ENCODE data around the gene CHD2.

Gene CHD2

GRCh38 chr15:92907896-92908712, 8.0 kb downstream of the CHD2 start:
- no peaks in the 10 kb centered on the region for H3K27me3 ChIP-seq (ENCODE audit: insufficient read depth, insufficient read length)
- H3K4me1 ChIP-seq (ENCODE audit: insufficient read depth, insufficient read length): no peaks in the 10 kb centered on the region
- no peak overlapping the region for H3K4me3 ChIP-seq (ENCODE audit: insufficient read length, low read depth)
- no peak overlapping the region for H3K9ac ChIP-seq (ENCODE audit: insufficient read length, low read depth)
- H3K9me3 ChIP-seq (ENCODE audit: insufficient read depth, low read length): no peaks in the 10 kb centered on the region
- peaks cover 20% of the 10 kb centered on the region for H3K36me3 ChIP-seq (ENCODE audit: insufficient read depth, insufficient read length, low read length)
- no peak for DNase-seq (ENCODE audit: low read depth, low spot score)
- no peak for TF ChIP-seq SUZ12 (IDR thresholded peaks at IDR 0.05; ENCODE audit: extremely low read depth, insufficient read depth, insufficient read length)
- no peak for TF ChIP-seq YY1 (IDR thresholded peaks at IDR 0.05; ENCODE audit: insufficient read depth, insufficient read length)
- TF ChIP-seq ZNF274 (IDR thresholded peaks at IDR 0.05; ENCODE audit: low read depth, low read length): no peak

- H3K36me3 ChIP-seq (ENCODE audit: insufficient read depth, insufficient read length, low read length): peaks cover 19% of the 10 kb centered on the region
- TF ChIP-seq ZNF274 (IDR thresholded peaks at IDR 0.05; ENCODE audit: low read depth, low read length): no peak
- no peak for TF ChIP-seq SUZ12 (IDR thresholded peaks at IDR 0.05; ENCODE audit: extremely low read depth, insufficient read depth, insufficient read length)
- no peak for TF ChIP-seq YY1 (IDR thresholded peaks at IDR 0.05; ENCODE audit: insufficient read depth, insufficient read length)
- DNase-seq (ENCODE audit: low read depth, low spot score): no peak
- H3K4me1 ChIP-seq (ENCODE audit: insufficient read depth, insufficient read length): no peaks in the 10 kb centered on the region
- H3K9ac ChIP-seq (ENCODE audit: insufficient read length, low read depth): no peak overlapping the region
- no peaks in the 10 kb centered on the region for H3K9me3 ChIP-seq (ENCODE audit: insufficient read depth, low read length)
- no peak overlapping the region for H3K4me3 ChIP-seq (ENCODE audit: insufficient read length, low read depth)
- no peaks in the 10 kb centered on the region for H3K27me3 ChIP-seq (ENCODE audit: insufficient read depth, insufficient read length)
These were observed 8.6 kb downstream of the CHD2 start for GRCh38 chr15:92908713-92909057.

GRCh38 chr15:92909136-92909781, 9.1 kb downstream of the CHD2 start:
- Histone ChIP-seq H3K9me3 (ENCODE audit: insufficient read depth, low read length) (no peaks in the 10 kb centered on the region), H3K36me3 (ENCODE audit: insufficient read depth, insufficient read length, low read length) (peaks cover 19% of the 10 kb centered on the region), H3K4me1 (ENCODE audit: insufficient read depth, insufficient read length) (no peaks in the 10 kb centered on the region), H3K4me3 (ENCODE audit: insufficient read length, low read depth) (no peak overlapping the region), H3K27me3 (ENCODE audit: insufficient read depth, insufficient read length) (no peaks in the 10 kb centered on the region), H3K9ac (ENCODE audit: insufficient read length, low read depth) (no peak overlapping the region)
- TF ChIP-seq YY1 (IDR thresholded peaks at IDR 0.05; ENCODE audit: insufficient read depth, insufficient read length): no peak
- TF ChIP-seq SUZ12 (IDR thresholded peaks at IDR 0.05; ENCODE audit: extremely low read depth, insufficient read depth, insufficient read length): no peak
- no peak for DNase-seq (ENCODE audit: low read depth, low spot score)

- no peak for DNase-seq (ENCODE audit: low read depth, low spot score)
- TF ChIP-seq YY1 (IDR thresholded peaks at IDR 0.05; ENCODE audit: insufficient read depth, insufficient read length): no peak
- no peak for TF ChIP-seq ZNF274 (IDR thresholded peaks at IDR 0.05; ENCODE audit: low read depth, low read length)
- no peak for TF ChIP-seq SUZ12 (IDR thresholded peaks at IDR 0.05; ENCODE audit: extremely low read depth, insufficient read depth, insufficient read length)
- H3K4me1 ChIP-seq (ENCODE audit: insufficient read depth, insufficient read length): no peaks in the 10 kb centered on the region
These were observed 10.3 kb downstream of the CHD2 start for GRCh38 chr15:92910451-92910850.

GRCh38 chr15:92914103-92914499, 14.0 kb downstream of the CHD2 start:
- peak; percentile 49 for DNase-seq (ENCODE audit: low read depth, low spot score)
- no peak overlapping the region for H3K9ac ChIP-seq (ENCODE audit: insufficient read length, low read depth)
- no peak for TF ChIP-seq SUZ12 (IDR thresholded peaks at IDR 0.05; ENCODE audit: extremely low read depth, insufficient read depth, insufficient read length)
- no peak for TF ChIP-seq YY1 (IDR thresholded peaks at IDR 0.05; ENCODE audit: insufficient read depth, insufficient read length)
- no peak for TF ChIP-seq ZNF274 (IDR thresholded peaks at IDR 0.05; ENCODE audit: low read depth, low read length)
- peaks cover 5% of the 10 kb centered on the region; the same call in 1 of the 2 replicates for H3K9me3 ChIP-seq (ENCODE audit: insufficient read depth, low read length)
- no peak overlapping the region for H3K4me3 ChIP-seq (ENCODE audit: insufficient read length, low read depth)
- H3K36me3 ChIP-seq (ENCODE audit: insufficient read depth, insufficient read length, low read length): peaks cover 30% of the 10 kb centered on the region
- no peaks in the 10 kb centered on the region for H3K4me1 ChIP-seq (ENCODE audit: insufficient read depth, insufficient read length)
- no peaks in the 10 kb centered on the region for H3K27me3 ChIP-seq (ENCODE audit: insufficient read depth, insufficient read length)

More at GRCh38 chr15:92910451-92910850, 10.3 kb downstream of the CHD2 start:
- Histone ChIP-seq H3K27me3 (ENCODE audit: insufficient read depth, insufficient read length) (no peaks in the 10 kb centered on the region), H3K4me3 (ENCODE audit: insufficient read length, low read depth) (no peak overlapping the region), H3K36me3 (ENCODE audit: insufficient read depth, insufficient read length, low read length) (peaks cover 17% of the 10 kb centered on the region), H3K9me3 (ENCODE audit: insufficient read depth, low read length) (no peaks in the 10 kb centered on the region), H3K9ac (ENCODE audit: insufficient read length, low read depth) (no peak overlapping the region)

GRCh38 chr15:92914768-92915221, 14.7 kb downstream of the CHD2 start:
- TF ChIP-seq YY1 (IDR thresholded peaks at IDR 0.05; ENCODE audit: insufficient read depth, insufficient read length) (no peak), SUZ12 (IDR thresholded peaks at IDR 0.05; ENCODE audit: extremely low read depth, insufficient read depth, insufficient read length) (no peak), ZNF274 (IDR thresholded peaks at IDR 0.05; ENCODE audit: low read depth, low read length) (no peak)
- Histone ChIP-seq H3K4me1 (ENCODE audit: insufficient read depth, insufficient read length) (no peaks in the 10 kb centered on the region), H3K9ac (ENCODE audit: insufficient read length, low read depth) (no peak overlapping the region)

GRCh38 chr15:92915766-92916435, 15.8 kb downstream of the CHD2 start:
- H3K9ac ChIP-seq (ENCODE audit: insufficient read length, low read depth): no peak overlapping the region
- no peaks in the 10 kb centered on the region for H3K27me3 ChIP-seq (ENCODE audit: insufficient read depth, insufficient read length)
- H3K4me1 ChIP-seq (ENCODE audit: insufficient read depth, insufficient read length): no peaks in the 10 kb centered on the region
- H3K9me3 ChIP-seq (ENCODE audit: insufficient read depth, low read length): peaks cover 5% of the 10 kb centered on the region; the same call in 1 of the 2 replicates
- H3K4me3 ChIP-seq (ENCODE audit: insufficient read length, low read depth): no peak overlapping the region
- TF ChIP-seq ZNF274 (IDR thresholded peaks at IDR 0.05; ENCODE audit: low read depth, low read length) (no peak), SUZ12 (IDR thresholded peaks at IDR 0.05; ENCODE audit: extremely low read depth, insufficient read depth, insufficient read length) (no peak), YY1 (IDR thresholded peaks at IDR 0.05; ENCODE audit: insufficient read depth, insufficient read length) (no peak)
- peak; percentile 36 for DNase-seq (ENCODE audit: low read depth, low spot score)
- H3K36me3 ChIP-seq (ENCODE audit: insufficient read depth, insufficient read length, low read length): peaks cover 21% of the 10 kb centered on the region

More at GRCh38 chr15:92914768-92915221, 14.7 kb downstream of the CHD2 start:
- Histone ChIP-seq H3K4me3 (ENCODE audit: insufficient read length, low read depth) (no peak overlapping the region), H3K27me3 (ENCODE audit: insufficient read depth, insufficient read length) (no peaks in the 10 kb centered on the region), H3K36me3 (ENCODE audit: insufficient read depth, insufficient read length, low read length) (peaks cover 25% of the 10 kb centered on the region), H3K9me3 (ENCODE audit: insufficient read depth, low read length) (peaks cover 5% of the 10 kb centered on the region; the same call in 1 of the 2 replicates)
- no peak for DNase-seq (ENCODE audit: low read depth, low spot score)

Measured in NT2/D1 (cell line).